K562 (cell line): ENCODE data around the gene PNPLA1. TPM values are rescaled to one million over a fixed set of nuclear protein-coding genes. Genes with fewer than 3 reads are reported as not detected.

ENCODE experiments used
- ATAC-seq: fragments of 200-7000 bp; cut with Tn5 transposase; 3 replicates; pipeline ENCODE4 v1.9.1; 2020; ENCODE audit warnings: moderate library complexity
- BruUV-seq: library from RNA; stranded (reverse); fragments of 400-500 nt; replicated peaks from 2 replicates; lab custom pipeline; 2021; lab: Mats Ljungman, UMichigan
- CTCF ChIA-PET: fragments of 300-600 bp; formaldehyde crosslinking; extraction: SDS; loops from one replicate; lab custom pipeline; 2021; ENCODE audit warnings: low intra/inter-chr PET ratio; lab: Yijun Ruan, JAX
- POLR2A ChIA-PET: fragments of 300-600, 350-650 bp; sonication (Branson Sonifier 250); formaldehyde crosslinking; extraction: SDS; loops from one replicate; lab custom pipeline; 2021; ENCODE audit warnings: antibody characterized with exemption, inconsistent platforms; lab: Yijun Ruan, JAX
- DNase-seq, 4 experiments: peaks; one replicate each; pipeline versions ENCODE4 v3.0.0 to v3.0.0-alpha.2; 2011 to 2018; ENCODE audit warnings: low spot score in 3 of 4, mixed read lengths in 3 of 4; ENCODE audit errors: extremely low read depth in 1 of 4
- FAIRE-seq: peaks from 2 replicates; lab custom pipeline; 2011; peaks lifted over from hg19 to GRCh38; lab: Jason Lieb, UNC
- H2AFZ ChIP-seq: 2 replicates; pipeline ENCODE4 v1.6.0; 2011; ENCODE audit warnings: low read depth, low read length, control low read depth, inconsistent platforms
- H3K27ac ChIP-seq: fragments of 200-600 bp; 3 replicates; pipeline ENCODE4 v1.8.0; 2011; ENCODE audit warnings: low read depth, mild to moderate bottlenecking, control low read depth, inconsistent platforms, low read length, moderate library complexity, mixed read lengths; ENCODE audit errors: extremely low read depth
- H3K27me3 ChIP-seq, 2 experiments: fragments of 300-600 bp in 1 of 2; 2 replicates in 1 of 2; 3 replicates in 1 of 2; pipeline versions ENCODE4 v1.6.0 to v1.8.0; 2011; ENCODE audit warnings: inconsistent platforms in 2 of 2, low read length in 2 of 2, mild to moderate bottlenecking in 1 of 2, mixed read lengths in 1 of 2, moderate library complexity in 1 of 2; ENCODE audit not compliant: control insufficient read depth in 2 of 2, insufficient read depth in 2 of 2
- H3K36me3 ChIP-seq: fragments of 300-600 bp; 3 replicates; pipeline ENCODE4 v1.8.0; 2011; ENCODE audit warnings: mild to moderate bottlenecking, low read length, inconsistent platforms; ENCODE audit not compliant: control insufficient read depth, insufficient read depth
- H3K4me1 ChIP-seq, 2 experiments: fragments of 200-600 bp in 1 of 2; replicated peaks in 1 of 2; 2 replicates in 1 of 2; 3 replicates in 1 of 2; pipeline versions ENCODE4 v1.5.1 to v1.8.0; 2011; ENCODE audit warnings: inconsistent platforms in 2 of 2, low read length in 2 of 2, mild to moderate bottlenecking in 1 of 2, mixed read lengths in 1 of 2, moderate library complexity in 1 of 2; ENCODE audit not compliant: control insufficient read depth in 2 of 2, insufficient read depth in 2 of 2
- H3K4me2 ChIP-seq: 2 replicates; pipeline ENCODE4 v1.6.1; 2011; ENCODE audit warnings: low read length, control low read depth, inconsistent platforms, mixed read lengths; ENCODE audit not compliant: insufficient read depth
- H3K4me3 ChIP-seq: fragments of 200-600 bp; sonication (generic), shearing (Covaris generic); 2 replicates; pipeline ENCODE4 v1.5.1; 2016; ENCODE audit warnings: control low read depth, inconsistent platforms
- H3K79me2 ChIP-seq: fragments of 200-600 bp; 3 replicates; pipeline ENCODE4 v1.8.0; 2011; ENCODE audit warnings: low read length, inconsistent platforms; ENCODE audit not compliant: control insufficient read depth, insufficient read depth
- H3K9ac ChIP-seq, 2 experiments: 2 replicates each; pipeline versions ENCODE4 v1.6.0 to v1.6.1; 2011; ENCODE audit warnings: low read depth in 2 of 2, low read length in 2 of 2, control low read depth in 1 of 2, inconsistent platforms in 1 of 2, mild to moderate bottlenecking in 1 of 2, mixed read lengths in 1 of 2; ENCODE audit not compliant: insufficient read depth in 1 of 2
- H3K9me1 ChIP-seq: one replicate; pipeline ENCODE4 v1.6.0; 2011; ENCODE audit warnings: inconsistent platforms, mild to moderate bottlenecking, low read length, moderate library complexity; ENCODE audit not compliant: control insufficient read depth, insufficient read depth
- H3K9me3 ChIP-seq: replicated peaks from 2 replicates; pipeline ENCODE4 v1.5.1; 2011; ENCODE audit warnings: low read depth, low read length, inconsistent platforms; ENCODE audit not compliant: control insufficient read depth, insufficient read depth
- H4K20me1 ChIP-seq: replicated peaks from 2 replicates; pipeline ENCODE4 v1.6.1; 2011; ENCODE audit warnings: low read length, inconsistent platforms, mixed read lengths; ENCODE audit not compliant: control insufficient read depth, insufficient read depth
- BCOR ChIP-seq: fragments of 450-650 bp; IDR thresholded peaks from 2 replicates; pipeline ENCODE4 v1.6.1; 2016
- EHMT2 ChIP-seq: fragments of 450-650 bp; IDR thresholded peaks from 2 replicates; pipeline ENCODE4 v1.6.1; 2018; ENCODE audit warnings: antibody characterized with exemption
- IFI16 ChIP-seq: fragments of 250-450 bp; sonication (Bioruptor Pico); IDR thresholded peaks from 2 replicates; pipeline ENCODE4 v2.1.2; 2022; ENCODE audit warnings: mild to moderate bottlenecking, inconsistent platforms
- RBM25 ChIP-seq: fragments of 200-400 bp; formaldehyde crosslinking; IDR thresholded peaks from 2 replicates; pipeline ENCODE4 v1.6.1; 2018; ENCODE audit warnings: low read length, low read depth, moderate library complexity; ENCODE audit not compliant: severe bottlenecking
- ZNF239 ChIP-seq: fragments of 250-450 bp; sonication (Bioruptor Pico); IDR thresholded peaks from 2 replicates; pipeline ENCODE4 v1.4.0; 2020; ENCODE audit warnings: mild to moderate bottlenecking
- ZNF696 ChIP-seq: fragments of 250-450 bp; sonication (Bioruptor Pico); conservative IDR thresholded peaks from 2 replicates; pipeline ENCODE4 v1.4.0; 2020; ENCODE audit warnings: mild to moderate bottlenecking, moderate library complexity
- WGBS: fragments of 100-300 bp; shearing (Covaris generic); methylation state at CpG from one replicate; pipeline ENCODE4 v1.1.6; 2016; ENCODE audit warnings: low coverage, mixed read lengths; ENCODE audit not compliant: insufficient coverage; ENCODE audit errors: missing lambda C conversion rate; 5-methylcytosine and 5-hydroxymethylcytosine counted together
- in situ Hi-C: fragments of 300-500 bp; cut with MboI; formaldehyde crosslinking; loops from 4 replicates; pipeline ENCODE4 v1.15.0; 2018; ENCODE audit warnings: inconsistent platforms, mixed read lengths
- intact Hi-C: fragments of 100-400 bp; cut with micrococcal nuclease; formaldehyde crosslinking; loops from 2 replicates; pipeline ENCODE4 v1.14.2; 2022
- polyA plus RNA-seq, 8 experiments: library from polyadenylated mRNA; depleted of rRNA in 4 of 8; stranded (reverse) in 5 of 8; unstranded in 3 of 8; fragments of >200 nt; fragmentation: Nextera tagmentation in 2 of 8; fragmentation: Illumina TruSeq in 1 of 8; extraction: Ambion mirVana in 2 of 8; extraction: Trizol in 1 of 8; gene quantifications; 2 replicates each; pipeline versions ENCODE4 v1.2.1 to v1.2.3, GENCODE V29; 2011 to 2014; ENCODE audit warnings: inconsistent platforms in 1 of 8, missing spikeins in 1 of 8
- total RNA-seq, 7 experiments: library from RNA; depleted of rRNA in 6 of 7; stranded (reverse); fragments of >200 nt in 6 of 7; fragmentation: Illumina TruSeq in 2 of 7; extraction: Trizol in 2 of 7; gene quantifications; 2 replicates each; pipeline versions ENCODE4 v1.2.1 to v1.2.3, GENCODE V29; 2011 to 2021; ENCODE audit warnings: low replicate concordance in 1 of 7
- TF ChIP-seq, protein P1 (sequence below): fragments of 450-650 bp; IDR thresholded peaks from 2 replicates; pipeline ENCODE4 v1.6.1; 2016

Gene PNPLA1
- total and polyA plus RNA-seq, 9 of the 15 experiments (the other 6 are each of a cell fraction or from before 2014, with no cell fraction given): 0.04 to 0.27 (median 0.13) TPM; not detected in 2

DNA sequence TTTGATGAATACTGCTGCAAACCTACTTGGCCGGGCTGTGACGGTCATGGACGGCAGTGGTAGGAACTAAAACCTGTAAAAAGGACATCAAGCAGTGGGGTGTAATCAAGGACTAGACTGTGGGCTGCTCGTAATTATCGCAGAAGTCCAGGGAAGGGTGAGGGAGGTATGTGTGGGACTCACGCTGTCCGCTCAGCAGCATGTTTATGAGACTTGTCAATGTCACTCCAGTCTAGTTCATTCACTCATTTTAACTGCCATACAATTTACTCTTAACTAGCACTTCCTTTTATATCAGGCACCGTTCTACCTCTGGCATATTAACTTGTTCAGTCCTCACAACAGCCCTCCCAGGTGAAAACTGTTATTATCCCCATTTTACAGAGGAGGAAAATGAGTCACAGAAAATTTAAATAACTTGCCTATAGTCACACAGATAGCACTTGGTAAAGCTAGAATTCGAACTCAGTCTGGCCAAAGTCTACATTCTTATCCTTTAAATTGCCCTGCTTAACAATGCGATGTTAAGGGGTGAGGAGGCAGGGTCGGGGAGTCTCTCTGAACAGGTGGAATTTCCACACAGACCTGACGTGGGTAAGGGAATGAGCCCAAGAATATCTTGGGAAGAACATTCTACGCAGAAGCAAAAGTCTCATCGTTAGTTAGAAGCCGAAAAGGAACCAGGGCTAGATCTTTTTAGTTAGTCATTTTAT, 4.1 kb downstream of the PNPLA1 start:
- no peak for DNase-seq
- Histone ChIP-seq H3K9ac (no peak overlapping the region), H3K27me3 (peaks cover 63 to 88% of the 10 kb centered on the region in 2 experiments)
- TF ChIP-seq ZNF696 (CRISPR knock-in tag) (no peak), EHMT2 (no peak), ZNF239 (CRISPR knock-in tag) (no peak), IFI16 (CRISPR knock-in tag) (no peak), RBM25 (peak; percentile 61), BCOR (peak; percentile 13; the same call in 1 of the 2 replicates)
- TF ChIP-seq, protein P1, sequence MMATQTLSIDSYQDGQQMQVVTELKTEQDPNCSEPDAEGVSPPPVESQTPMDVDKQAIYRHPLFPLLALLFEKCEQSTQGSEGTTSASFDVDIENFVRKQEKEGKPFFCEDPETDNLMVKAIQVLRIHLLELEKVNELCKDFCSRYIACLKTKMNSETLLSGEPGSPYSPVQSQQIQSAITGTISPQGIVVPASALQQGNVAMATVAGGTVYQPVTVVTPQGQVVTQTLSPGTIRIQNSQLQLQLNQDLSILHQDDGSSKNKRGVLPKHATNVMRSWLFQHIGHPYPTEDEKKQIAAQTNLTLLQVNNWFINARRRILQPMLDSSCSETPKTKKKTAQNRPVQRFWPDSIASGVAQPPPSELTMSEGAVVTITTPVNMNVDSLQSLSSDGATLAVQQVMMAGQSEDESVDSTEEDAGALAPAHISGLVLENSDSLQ: 0 out of 2 replicates have a peak, but pooled peaks have one; percentile 9
- TF ChIP-seq, all 486 proteins: peak for 3
- WGBS: 9% methylated on average over 15 of the region's 15 CpGs
- Histone ChIP-seq H3K4me2 (no peak overlapping the region), H3K36me3 (no peaks in the 10 kb centered on the region), H3K79me2 (no peaks in the 10 kb centered on the region), H3K9me3 (no peaks in the 10 kb centered on the region), H3K9me1 (no peaks in the 10 kb centered on the region), H2AFZ (no peak overlapping the region), H3K27ac (no peak overlapping the region), H3K4me1 (peaks cover 6 to 11% of the 10 kb centered on the region in 2 experiments; a peak in 4 of 5 replicates), H4K20me1 (0 out of 2 replicates have a peak, but pooled peaks cover 5% of the 10 kb centered on the region), H3K4me3 (no peak overlapping the region)
- POLR2A ChIA-PET: interaction anchor here (0.6 kb wide), 1 partner anchor 81 kb away, joined by 4 read pairs; no protein-coding TSS in a partner anchor
- FAIRE-seq (no peak), ATAC-seq (no peak; the same call in 2 of the 3 replicates)
- in situ Hi-C loops (no loop called here), intact Hi-C loops (no loop called here)
- CTCF ChIA-PET: no interaction called here
- no TSS peak for BruUV-seq
